ENCODE measurements around the gene SIL1.

GRCh38 chr5:139181835-139182452 lies 16.2 kb downstream of the SIL1 start:
- TF ChIP-seq POLR2A (IDR thresholded peaks at IDR 0.05; ENCODE audit: low read depth, low read length) (no peak), POLR2AphosphoS5 (IDR thresholded peaks at IDR 0.05; ENCODE audit: low read depth, low read length) (no peak)
